ENCODE results near the gene MAP3K6.

MAP3K6 gene

DNA sequence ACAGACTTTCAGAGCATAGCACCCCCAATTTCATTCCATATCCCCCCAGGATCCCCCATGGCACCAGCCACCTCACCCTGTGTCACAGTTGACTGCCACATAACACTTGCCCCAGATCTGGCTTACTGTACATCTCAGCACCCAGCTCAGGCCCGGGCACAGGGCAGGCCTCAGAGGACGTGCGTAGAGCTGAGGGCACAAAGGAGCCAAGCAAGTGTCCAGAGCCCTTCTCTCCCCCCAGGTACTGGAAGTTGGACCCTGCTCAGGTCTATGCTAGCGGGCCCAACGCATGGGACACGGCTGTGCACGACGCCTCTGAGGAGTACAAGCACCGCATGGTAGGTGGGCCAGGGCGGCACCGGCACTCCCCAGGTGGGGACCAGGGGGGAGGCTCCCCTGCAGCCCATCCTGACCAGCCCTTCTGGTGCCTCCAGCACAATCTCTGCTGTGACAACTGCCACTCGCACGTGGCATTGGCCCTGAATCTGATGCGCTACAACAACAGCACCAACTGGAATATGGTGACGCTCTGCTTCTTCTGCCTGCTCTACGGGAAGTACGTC, 33.0 kb downstream of the MAP3K6 start:
- DNase-seq (ENCODE audit: low read depth), result no peak

DNA sequence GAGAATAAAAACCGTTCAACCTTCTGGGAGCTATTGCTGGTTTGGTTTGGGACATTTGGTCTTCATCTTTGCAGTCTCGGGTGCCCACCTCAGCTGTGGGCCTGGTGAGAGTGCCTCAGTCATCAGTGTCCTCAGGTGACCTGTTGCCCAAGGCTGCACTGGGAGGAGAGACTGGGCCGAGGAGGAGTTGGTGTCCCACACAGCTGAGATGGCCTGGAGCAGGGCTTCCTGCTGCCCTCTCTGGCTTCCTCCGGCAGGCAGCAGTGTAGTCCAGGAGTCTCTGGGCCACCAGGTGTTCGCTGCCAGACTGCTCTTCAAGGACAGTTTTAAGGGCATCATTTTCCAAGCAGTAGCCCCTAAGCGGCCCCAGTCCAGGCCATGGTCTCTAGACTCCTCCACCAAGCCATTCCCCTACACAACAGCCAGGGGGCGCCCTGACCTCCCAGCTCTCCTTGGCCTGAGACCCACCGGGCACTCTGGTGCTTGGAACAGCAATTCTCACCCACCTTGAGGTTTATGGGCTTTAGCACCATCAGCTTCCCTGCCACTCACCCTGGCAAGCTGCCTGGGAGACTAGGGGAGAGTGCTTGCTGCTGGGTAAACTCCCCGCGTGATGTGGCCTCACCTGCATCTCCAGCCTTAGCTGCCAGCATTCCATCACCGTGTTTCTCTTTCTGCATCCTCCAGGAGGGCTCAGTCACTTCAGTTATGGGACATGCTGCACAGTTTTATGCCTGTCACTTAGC, 34.1 kb downstream of the MAP3K6 start:
- no peak for DNase-seq (ENCODE audit: low read depth)

DNA sequence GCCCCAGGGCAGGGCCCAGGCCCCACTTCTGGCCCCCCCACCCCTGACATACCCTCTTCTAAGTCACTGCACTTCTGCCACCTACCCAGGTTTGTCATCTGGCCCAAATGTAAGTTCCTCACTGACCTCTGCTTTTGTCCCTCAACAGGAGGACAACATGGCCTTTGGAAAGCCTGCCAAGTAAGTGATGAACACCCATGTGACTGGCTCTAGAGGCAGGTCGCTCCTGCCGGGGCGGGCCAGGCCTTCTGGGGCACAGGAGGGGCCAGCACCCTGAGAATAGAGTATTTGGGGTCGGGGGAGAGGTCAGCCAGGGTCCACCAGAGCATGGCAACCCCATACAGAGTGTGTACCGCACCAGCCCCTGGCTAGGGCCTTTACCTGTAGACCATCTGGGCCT, 34.8 kb downstream of the MAP3K6 start:
- DNase-seq (ENCODE audit: low read depth), result no peak

DNA sequence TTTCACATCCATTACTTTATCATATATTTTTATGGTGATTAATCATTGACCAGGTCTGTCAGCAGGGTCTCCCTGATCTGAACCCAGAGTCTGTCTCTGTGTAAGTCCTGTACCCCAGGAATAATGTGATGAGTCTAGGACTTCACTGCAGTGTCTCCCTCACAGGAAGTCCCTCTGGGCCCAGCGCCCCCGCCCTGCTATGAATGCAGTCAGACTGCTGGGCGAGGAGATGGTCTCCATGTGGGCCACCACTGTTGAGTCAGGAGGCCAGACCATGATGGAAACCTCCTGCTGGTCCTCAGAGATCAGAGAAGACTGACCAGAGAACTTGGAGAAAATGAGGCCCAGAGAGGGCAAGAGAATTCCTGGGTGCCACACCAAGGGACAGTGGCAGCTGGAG, 35.3 kb downstream of the MAP3K6 start:
- no peak for DNase-seq (ENCODE audit: low read depth)

DNA sequence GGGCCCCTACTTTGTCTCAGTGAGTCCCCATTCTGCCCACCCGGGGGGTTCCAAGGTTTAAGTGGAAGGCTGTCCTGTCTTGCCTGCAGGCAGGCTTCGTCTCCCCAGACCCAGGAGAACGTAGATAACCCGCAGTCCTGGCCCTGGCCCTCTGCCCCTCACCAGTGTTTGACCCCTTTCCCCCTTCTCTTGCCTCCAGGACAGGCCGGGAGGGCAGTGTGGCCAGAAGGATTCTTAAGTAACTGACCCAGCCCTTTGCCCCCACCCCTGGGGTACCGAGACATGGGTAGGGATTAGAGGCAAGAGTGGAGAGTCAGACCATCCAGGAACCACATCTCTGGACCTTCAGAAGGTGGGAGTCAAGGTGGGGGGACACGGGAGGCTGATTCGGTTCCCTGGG, 36.0 kb downstream of the MAP3K6 start:
- DNase-seq (ENCODE audit: low read depth), result no peak

DNA sequence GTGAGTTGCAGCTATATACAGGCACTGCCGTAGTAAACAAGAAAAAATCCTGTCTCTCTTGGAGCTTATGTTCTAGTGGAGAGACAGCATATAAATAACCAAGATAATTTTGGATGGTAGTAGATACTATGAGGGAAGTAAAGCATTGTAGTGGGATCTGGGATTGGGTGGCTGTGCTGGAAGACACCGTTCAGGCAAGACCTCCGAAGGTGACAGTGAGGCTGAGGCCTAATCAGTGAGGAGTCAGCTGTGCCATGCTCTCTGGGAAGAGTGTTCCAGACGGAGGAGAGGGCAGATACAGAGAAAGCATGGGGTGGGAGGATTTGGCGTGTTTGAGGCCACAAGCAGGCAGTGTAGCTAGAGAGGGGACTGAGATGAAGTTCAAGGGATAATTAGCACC, 38.8 kb downstream of the MAP3K6 start:
- DNase-seq (ENCODE audit: low read depth), result no peak

DNA sequence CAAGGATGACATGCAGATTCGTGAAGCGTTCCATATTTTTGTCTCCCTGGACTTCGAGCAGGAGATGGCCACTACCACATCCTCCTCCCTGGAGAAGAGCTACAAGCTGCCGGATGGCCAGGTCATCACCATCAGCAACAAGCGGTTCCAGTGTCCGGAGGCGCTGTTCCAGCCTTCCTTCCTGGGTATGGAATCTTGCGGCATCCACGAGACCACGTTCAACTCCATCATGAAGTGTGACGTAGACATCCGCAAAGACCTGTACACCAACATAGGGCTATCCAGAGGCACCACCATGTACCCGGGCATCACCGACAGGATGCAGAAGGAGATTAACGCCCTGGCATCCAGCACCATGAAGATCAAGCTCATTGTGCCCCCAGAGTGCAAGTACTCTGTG, 41.5 kb downstream of the MAP3K6 start:
- DNase-seq (ENCODE audit: low read depth), result no peak

DNA sequence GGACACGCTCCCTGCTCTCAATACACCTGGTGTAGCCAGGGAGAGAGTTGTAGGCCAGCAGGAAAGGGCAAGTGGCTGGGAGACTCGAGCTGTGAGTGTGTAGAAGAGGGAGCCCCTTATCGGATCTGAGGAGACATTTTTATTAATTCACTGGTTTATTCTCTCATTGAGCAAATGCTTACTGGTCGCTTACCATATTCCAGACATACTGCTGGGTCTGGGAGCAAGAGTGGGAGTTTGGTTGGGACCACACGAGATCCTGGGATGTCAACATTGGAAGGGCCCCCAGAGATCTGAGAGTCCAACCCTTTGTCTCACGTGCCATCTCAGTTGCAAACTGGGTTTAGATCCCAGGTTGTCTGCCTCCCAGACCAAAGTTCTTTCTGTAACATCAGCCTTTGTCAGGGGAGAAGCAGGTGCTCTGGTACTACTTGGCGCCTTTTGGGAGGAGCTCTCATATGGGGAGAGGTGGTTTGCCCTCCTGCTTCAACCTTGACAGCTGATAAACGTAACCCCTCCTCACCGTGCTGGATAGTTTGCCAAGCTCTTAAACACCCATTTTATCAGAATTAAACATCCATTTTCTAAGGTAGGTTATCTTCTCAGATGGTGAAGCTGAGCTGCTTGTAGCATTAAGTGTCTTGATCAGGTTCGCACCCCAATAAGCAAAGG, 44.1 kb downstream of the MAP3K6 start:
- no peak for DNase-seq (ENCODE audit: low read depth)

DNA sequence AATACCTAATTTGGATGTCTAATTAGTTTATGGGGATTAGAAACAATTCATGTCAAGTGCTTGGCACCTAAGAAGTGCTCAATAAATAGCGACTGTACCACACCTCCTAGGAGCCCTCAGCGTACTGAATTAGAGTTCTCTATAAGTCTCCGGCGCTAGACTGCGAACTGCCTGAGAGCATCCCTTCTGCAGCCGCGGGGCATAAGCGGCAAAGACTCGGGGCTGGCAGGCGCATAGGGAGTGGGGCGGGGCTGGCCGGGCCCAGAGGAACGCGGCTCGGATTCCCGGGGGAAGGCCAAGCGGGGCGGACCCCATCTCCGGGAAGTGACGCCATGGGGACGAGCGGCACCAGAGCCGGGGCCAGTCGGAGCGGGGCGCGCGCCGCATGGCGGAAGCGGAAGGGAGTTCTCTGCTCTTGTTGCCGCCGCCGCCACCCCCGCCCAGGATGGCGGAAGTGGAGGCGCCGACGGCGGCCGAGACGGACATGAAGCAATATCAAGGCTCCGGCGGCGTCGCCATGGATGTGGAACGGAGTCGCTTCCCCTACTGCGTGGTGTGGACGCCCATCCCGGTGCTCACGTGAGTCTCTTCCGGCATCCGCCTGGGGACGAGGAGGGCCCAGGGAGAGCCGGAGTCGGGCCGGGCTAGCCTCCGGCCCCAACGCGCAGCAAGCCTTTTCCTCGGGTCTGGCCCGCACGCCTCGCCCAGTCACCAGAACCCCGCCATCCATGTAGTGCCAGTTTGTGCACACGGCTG, 44.8 kb downstream of the MAP3K6 start, which contains the start of gene TMEM222:
TSS of gene TMEM222 (plus strand) at position 351 of the 756 bp plus-strand sequence. CDS start at position 386, 35 bp downstream.
- peak; percentile 97 for DNase-seq (ENCODE audit: low read depth)

DNA sequence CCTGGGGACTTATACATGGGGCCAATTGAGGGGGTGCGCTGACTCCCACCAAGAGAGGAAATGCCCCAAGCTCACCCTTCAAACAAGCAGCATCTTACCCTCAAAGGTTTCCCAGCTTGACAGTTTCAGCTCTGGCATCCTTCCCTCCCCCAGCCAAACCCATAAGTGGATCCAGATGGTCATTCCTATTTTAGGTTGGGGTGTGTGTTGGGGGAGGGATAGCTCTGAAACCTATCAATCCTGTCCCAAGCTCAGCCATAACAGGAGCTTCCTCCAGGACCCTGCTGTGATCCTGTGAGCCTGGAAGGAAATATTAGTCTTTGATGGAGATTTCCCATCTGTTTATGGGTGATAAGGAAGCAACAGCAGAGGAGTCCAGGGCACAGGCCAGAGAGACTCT, 48.2 kb downstream of the MAP3K6 start:
- DNase-seq (ENCODE audit: low read depth), result peak; percentile 49

DNA sequence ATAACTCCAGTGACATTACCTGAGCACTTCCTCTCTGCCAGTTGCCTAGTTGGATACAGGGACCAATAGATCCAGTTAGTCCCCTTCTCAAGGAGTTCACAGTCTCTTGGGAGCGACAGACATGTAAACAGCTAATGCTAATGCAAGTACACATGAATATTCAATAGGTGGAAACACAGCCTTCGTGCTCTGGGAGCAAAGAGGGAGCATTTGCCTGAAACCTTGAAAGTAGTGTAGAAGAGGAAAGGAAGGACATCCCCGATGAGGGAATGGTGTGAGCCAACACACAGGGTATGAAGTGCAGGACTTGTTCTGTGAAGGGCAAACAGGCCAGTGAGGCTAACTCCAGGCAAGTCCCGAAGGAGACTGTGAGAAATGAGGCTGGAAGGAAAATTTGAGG, 48.6 kb downstream of the MAP3K6 start:
- no peak for DNase-seq (ENCODE audit: low read depth)

DNA sequence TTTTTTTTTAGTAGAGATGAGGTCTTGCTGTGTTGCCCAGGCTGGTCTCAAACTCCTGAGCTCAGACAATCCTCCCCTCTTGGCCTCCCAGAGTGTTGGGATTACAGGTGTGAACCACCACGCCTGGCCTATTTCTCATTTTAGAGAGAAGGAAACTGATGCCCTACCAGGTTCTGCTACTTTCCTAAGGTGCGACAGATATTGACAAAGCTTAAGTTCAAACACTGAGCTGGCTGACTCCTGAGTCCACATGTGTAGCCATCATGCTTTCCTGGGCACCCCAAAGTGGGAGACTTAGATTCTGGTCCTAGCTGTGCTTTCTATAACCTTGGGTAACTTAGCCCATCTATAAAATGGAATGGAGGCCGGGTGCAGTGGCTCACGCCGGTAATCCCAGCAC, 49.9 kb downstream of the MAP3K6 start:
- DNase-seq (ENCODE audit: low read depth), result no peak

DNA sequence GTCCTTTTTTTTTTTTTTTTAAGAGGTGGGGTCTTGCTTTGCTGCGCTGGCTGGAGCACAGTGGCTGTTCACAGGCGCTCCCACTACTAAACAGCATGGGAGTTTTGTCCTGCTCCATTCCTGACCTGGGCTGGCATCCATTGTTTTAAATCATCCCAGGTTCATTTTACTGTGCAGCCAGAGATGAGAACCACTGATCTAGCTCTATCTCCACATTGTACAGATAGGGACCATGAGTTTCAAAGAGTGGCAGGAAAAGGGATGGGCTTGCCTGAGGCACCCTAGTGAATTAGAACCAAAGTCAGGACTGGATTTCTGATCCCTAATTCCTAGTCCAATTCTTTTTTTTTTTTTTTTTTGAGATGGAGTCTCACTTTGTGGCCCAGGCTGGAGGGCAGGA, 52.0 kb downstream of the MAP3K6 start:
- DNase-seq (ENCODE audit: low read depth), result no peak

DNA sequence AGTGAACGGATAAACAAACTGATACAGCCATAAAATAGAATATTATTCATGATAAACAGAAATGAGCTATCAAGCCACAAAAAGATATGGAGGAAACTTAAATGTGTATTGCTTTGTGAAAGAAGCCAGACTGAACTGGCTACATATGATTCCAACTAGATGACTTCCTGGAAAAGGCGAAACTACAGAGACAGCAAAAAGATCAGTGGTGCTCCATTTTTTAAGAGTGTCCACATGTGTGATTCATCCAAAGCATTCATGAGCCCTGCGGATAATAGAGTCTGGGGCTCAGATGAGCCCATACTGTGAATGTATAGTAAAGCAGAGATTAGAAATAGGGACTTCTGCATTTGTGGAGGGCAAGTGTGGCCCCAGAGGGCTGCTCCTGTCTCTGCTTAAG, 52.6 kb downstream of the MAP3K6 start:
- no peak for DNase-seq (ENCODE audit: low read depth)

DNA sequence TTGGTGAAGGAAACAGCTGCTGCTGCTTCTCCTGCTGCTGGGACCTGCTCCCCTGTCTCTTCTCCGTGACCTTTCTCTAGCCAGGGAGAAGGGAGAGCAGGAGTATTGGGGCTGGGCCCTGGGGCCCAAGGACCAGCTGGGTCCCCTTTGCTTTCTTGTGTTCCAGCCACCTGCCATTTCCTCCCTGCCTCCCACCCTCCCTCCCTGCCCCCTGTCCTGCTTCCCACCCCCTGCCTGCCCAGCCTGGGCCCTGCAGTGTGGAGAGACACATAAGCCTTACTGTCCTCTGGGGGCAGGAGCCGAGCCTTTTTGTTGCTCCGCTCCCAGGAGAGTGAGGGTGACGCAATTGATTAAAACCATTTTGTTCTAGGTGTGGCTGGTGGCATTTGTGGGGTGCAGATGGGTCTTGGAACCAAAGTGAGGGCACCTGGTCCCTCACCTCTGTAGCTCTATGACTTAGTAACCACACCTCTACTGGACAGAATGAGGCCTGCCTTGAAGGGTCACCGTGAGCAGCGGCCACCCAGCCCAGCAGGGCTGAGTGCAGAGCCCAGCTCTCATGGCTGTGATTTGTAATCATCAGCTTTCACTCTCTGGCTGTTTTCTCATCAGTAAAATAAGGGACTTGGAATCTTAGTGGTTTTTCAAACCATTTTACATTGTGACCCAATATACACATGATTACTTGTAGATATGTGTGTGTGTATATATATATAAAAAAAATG, 58.7 kb downstream of the MAP3K6 start:
- no peak for DNase-seq (ENCODE audit: low read depth)

DNA sequence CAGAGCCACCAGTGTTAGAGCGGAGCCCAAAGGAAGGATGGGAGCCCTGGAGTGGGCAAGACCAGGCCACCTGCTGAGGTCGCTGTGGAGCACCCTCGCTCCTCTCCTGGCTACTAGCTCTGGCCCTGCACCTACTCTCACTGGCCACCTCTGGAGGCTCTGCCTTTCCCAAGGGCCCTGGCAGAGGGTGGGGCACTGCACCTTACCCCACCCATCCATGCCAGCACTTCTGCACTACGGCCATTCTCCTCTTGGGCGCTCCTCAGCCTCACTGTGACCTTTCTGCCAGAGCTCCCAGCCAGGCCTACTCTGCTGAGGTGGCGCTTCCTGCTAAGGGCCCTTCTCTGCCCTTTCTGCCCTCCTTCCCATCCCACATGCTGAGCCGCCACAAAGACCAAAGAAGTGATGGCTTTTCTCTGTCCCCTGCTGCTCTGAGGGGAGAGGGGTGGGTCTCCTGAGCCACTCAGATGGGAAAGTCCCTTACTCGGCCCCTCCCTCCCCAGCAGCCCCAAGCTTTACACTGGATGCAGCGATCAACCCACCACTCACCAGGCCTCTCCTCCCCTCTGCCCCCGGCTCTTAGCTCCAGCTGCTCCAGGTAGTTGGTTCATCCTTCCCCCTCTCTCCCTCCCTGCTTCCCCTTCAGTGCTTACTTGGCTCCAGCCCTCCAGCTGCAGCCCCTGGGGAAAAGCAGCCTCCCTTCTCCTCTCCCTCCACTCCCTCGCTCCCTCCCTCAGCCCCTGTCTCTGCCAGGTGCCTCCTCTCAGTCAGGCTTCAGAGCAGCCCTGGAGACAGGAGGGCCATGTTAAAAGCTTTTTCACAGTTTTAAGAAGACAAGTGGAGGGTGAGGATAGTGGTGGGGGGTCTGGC, 59.6 kb downstream of the MAP3K6 start:
- DNase-seq (ENCODE audit: low read depth), result no peak

DNA sequence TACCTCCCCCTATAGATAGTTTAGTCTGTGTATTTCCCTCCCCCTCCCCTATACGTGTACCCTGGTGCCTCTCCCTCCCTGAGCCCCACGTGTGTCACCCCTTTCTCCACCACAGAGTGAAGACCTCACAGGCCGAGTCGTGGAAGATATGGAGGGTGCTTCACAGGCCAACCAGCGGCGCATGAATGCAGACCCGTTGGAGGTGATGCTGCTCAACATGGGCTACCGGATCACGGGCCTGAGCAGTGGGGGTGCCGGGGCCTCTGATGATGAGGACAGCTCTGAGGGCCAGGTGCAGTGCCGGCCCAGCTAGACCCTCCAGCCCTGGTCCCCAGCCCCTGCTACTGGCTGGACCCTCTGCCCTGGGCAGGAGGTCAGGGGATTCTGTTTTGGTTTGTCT, 60.7 kb downstream of the MAP3K6 start:
- DNase-seq (ENCODE audit: low read depth), result no peak
